Liver (tissue), 3 donors: ENCODE measurements around the gene KIAA1614.

Experiments used
- SP1 ChIP-seq: IDR thresholded peaks from 2 replicates; pipeline ENCODE4 v1.6.1; 2018; ENCODE audit warnings: antibody characterized with exemption, mild to moderate bottlenecking
- TAF1 ChIP-seq: conservative IDR thresholded peaks from 2 replicates; pipeline ENCODE4 v1.6.1; 2016; ENCODE audit warnings: antibody characterized with exemption, mild to moderate bottlenecking
- YY1 ChIP-seq: IDR thresholded peaks from 2 replicates; pipeline ENCODE4 v1.6.1; 2016; ENCODE audit warnings: antibody characterized with exemption, mild to moderate bottlenecking
- TF ChIP-seq, protein P1 (sequence below): fragments of 150-350 bp; IDR thresholded peaks from 2 replicates; pipeline ENCODE4 v1.5.1; 2017; ENCODE audit warnings: improper control_type of control experiment, low read depth, low read length; ENCODE audit not compliant: missing input control
- TF ChIP-seq, protein P2 (sequence below): IDR thresholded peaks from 2 replicates; pipeline ENCODE4 v1.6.1; 2016; ENCODE audit warnings: antibody characterized with exemption
- TF ChIP-seq, protein P3 (sequence below): IDR thresholded peaks from 2 replicates; pipeline ENCODE4 v1.6.1; 2016; ENCODE audit warnings: antibody characterized with exemption, mild to moderate bottlenecking
- TF ChIP-seq, protein P4 (sequence below): IDR thresholded peaks from 2 replicates; pipeline ENCODE4 v1.6.1; 2016; ENCODE audit warnings: antibody characterized with exemption
- donor health status: healthy.
- donor health status: healthy.

DNA sequence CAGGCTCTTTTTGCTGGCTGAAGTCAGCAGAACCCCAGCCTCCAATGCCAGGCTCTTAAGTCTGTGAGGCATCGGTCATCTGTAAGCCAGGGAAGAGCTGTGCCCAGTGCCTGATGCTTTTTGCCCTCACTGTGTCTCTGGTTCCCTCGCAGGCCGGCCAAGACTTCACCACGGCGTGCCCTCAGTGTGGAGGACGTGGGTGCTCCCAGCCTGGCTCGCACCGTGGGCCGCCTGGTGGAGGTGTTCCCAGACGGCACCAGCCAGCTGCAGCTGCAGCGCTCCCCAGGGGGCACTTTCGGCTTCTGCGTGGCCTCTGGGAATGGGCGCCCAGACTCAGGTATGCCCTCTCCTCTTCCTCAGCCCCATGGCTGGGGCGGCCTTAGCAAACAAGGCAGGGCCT is 32.5 kb downstream of the KIAA1614 start:
- TF ChIP-seq, protein P1, sequence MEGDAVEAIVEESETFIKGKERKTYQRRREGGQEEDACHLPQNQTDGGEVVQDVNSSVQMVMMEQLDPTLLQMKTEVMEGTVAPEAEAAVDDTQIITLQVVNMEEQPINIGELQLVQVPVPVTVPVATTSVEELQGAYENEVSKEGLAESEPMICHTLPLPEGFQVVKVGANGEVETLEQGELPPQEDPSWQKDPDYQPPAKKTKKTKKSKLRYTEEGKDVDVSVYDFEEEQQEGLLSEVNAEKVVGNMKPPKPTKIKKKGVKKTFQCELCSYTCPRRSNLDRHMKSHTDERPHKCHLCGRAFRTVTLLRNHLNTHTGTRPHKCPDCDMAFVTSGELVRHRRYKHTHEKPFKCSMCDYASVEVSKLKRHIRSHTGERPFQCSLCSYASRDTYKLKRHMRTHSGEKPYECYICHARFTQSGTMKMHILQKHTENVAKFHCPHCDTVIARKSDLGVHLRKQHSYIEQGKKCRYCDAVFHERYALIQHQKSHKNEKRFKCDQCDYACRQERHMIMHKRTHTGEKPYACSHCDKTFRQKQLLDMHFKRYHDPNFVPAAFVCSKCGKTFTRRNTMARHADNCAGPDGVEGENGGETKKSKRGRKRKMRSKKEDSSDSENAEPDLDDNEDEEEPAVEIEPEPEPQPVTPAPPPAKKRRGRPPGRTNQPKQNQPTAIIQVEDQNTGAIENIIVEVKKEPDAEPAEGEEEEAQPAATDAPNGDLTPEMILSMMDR, result no peak
- TF ChIP-seq, protein P2, sequence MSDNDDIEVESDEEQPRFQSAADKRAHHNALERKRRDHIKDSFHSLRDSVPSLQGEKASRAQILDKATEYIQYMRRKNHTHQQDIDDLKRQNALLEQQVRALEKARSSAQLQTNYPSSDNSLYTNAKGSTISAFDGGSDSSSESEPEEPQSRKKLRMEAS, result no peak
- TF ChIP-seq, protein P3, sequence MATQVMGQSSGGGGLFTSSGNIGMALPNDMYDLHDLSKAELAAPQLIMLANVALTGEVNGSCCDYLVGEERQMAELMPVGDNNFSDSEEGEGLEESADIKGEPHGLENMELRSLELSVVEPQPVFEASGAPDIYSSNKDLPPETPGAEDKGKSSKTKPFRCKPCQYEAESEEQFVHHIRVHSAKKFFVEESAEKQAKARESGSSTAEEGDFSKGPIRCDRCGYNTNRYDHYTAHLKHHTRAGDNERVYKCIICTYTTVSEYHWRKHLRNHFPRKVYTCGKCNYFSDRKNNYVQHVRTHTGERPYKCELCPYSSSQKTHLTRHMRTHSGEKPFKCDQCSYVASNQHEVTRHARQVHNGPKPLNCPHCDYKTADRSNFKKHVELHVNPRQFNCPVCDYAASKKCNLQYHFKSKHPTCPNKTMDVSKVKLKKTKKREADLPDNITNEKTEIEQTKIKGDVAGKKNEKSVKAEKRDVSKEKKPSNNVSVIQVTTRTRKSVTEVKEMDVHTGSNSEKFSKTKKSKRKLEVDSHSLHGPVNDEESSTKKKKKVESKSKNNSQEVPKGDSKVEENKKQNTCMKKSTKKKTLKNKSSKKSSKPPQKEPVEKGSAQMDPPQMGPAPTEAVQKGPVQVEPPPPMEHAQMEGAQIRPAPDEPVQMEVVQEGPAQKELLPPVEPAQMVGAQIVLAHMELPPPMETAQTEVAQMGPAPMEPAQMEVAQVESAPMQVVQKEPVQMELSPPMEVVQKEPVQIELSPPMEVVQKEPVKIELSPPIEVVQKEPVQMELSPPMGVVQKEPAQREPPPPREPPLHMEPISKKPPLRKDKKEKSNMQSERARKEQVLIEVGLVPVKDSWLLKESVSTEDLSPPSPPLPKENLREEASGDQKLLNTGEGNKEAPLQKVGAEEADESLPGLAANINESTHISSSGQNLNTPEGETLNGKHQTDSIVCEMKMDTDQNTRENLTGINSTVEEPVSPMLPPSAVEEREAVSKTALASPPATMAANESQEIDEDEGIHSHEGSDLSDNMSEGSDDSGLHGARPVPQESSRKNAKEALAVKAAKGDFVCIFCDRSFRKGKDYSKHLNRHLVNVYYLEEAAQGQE, result no peak
- TF ChIP-seq TAF1, result no peak
- TF ChIP-seq YY1, result no peak
- TF ChIP-seq SP1, result no peak
- TF ChIP-seq, protein P4, sequence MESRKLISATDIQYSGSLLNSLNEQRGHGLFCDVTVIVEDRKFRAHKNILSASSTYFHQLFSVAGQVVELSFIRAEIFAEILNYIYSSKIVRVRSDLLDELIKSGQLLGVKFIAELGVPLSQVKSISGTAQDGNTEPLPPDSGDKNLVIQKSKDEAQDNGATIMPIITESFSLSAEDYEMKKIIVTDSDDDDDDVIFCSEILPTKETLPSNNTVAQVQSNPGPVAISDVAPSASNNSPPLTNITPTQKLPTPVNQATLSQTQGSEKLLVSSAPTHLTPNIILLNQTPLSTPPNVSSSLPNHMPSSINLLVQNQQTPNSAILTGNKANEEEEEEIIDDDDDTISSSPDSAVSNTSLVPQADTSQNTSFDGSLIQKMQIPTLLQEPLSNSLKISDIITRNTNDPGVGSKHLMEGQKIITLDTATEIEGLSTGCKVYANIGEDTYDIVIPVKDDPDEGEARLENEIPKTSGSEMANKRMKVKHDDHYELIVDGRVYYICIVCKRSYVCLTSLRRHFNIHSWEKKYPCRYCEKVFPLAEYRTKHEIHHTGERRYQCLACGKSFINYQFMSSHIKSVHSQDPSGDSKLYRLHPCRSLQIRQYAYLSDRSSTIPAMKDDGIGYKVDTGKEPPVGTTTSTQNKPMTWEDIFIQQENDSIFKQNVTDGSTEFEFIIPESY, result no peak
